GM21381 (cell line): ENCODE results near the gene MICAL1.
"Not testable (repeated sequence)": the region's sequence is repeated elsewhere in the genome, so short reads cannot be mapped to it uniquely, and the experiment has no call there.

Experiments
- ATAC-seq: cut with Tn5 transposase; IDR thresholded peaks from one replicate; pipeline ENCODE4 v1.9.1; 2021; ENCODE audit warnings: mild to moderate bottlenecking, moderate library complexity; ENCODE audit not compliant: unreplicated experiment

Gene MICAL1

GRCh38 chr6:109478222-109478805, 22.7 kb upstream of the MICAL1 start:
- ATAC-seq: no peak

DNA sequence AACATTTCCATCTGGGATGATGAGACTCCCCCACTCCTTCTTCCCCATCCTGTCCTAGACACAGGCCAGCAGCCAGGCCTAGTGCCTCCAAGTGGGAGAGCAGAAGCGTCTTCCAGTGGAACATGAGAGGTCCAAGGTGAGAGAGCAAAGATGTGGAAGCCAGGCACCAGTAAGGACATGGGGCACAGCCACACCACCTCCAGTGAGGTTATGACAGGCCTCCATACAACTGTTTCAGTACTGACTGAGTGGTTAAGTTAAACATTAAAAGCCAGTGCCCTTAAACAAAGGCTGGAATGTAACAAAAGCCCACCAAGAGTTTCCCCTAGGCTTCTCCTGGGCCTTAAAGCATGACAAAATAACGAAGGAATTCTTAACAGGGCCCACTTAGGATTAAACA, 22.2 kb upstream of the MICAL1 start:
- peak; percentile 66 for ATAC-seq

DNA sequence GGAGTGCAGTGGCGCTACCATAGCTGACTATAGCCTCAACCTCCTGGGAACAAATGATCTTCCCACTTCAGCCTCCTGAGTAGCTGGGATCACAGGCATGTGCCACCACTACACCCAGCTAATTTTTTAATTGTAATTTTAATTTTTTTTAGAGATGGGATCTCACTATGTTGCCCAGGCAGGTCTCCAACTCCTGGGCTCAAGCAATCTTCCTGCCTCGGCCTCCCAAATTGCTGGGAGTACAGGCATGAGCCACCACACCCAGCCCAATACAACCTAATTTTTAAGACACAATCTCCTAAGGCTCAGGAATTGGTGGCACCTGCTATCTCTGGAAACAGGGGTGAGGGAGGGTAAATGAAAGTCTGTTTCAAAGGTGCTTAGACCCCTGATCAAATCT, 21.6 kb upstream of the MICAL1 start:
- no peak for ATAC-seq

DNA sequence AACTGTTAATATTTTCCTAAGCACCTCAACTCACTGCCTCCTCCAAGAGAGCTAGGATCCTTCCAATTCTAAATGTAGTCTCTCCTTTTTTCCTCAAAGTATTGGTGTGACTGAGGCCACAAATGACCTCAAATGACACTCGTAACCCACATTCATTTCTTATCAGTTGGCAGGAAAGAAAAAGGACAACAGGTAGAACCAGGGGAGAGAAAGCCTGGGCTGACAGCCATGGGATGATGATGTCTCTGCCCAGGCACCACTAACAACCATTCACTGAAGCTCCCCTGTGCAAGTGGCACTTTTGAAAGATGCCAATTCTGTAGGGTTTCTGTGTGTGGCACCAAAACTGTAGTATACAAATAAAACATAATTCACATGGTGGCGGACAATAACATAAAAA, 20.1 kb upstream of the MICAL1 start:
- no peak for ATAC-seq

- ATAC-seq: no peak
These were observed 19.4 kb upstream of the MICAL1 start for GRCh38 chr6:109474995-109475394.

DNA sequence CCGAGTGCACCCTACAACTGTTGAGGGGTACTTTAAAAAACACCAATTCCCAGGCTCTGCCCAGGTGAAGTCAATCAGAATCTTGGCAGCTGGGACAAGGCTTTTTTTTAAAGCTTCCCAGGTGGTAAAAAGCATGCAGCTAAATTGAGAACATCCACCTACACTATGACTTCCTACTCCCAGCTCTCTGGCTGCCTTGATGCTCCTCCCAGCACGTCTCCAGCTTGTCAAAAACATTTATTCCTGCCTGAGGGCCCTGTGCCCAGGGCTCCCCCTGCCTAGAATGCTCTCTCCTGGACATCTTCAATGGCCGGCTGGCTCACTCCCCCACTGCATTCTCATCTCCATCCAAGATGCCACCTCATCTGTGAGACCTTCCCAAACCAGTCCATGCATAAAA, 17.5 kb upstream of the MICAL1 start:
- ATAC-seq: no peak

DNA sequence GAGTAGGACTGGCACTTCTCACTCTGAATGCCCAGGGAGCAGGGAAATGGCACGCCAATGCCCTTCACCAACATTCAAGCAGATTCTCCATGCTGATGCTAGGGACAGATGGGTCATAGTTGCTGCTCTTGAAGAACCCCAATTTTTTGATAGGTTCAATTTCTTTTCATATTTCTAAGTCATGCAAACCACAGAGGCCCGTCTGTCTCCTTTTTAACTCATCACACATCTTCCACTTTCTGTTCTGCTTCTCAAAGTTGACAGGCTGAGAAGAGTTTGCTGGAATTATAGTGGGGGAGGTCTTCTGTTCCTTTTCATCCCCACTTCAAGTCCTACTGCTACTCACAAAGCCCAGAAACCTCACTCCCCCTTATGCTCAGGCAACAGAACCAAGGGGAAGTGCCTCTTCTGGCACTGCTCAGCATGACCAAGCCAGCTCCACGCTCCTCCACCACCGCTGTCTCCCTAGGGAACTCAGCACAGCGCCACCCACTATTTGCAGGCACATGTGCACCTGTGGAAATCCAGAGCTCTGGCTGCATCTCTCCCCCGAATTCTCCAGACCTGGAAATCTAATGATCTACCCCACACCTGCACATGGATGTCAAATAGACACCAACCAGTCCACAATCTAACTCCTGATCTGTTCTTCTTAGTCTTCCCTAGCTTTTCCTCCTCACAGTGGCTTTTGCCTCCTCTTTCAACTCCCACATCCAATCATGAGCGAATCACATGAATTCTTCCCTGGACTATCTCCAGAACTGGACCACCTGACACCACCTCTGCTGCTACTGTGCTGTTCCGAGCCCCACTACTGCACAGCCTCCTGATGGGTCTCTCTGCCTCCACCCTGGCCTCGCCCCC, 16.8 kb upstream of the MICAL1 start:
- ATAC-seq: peak; percentile 51

DNA sequence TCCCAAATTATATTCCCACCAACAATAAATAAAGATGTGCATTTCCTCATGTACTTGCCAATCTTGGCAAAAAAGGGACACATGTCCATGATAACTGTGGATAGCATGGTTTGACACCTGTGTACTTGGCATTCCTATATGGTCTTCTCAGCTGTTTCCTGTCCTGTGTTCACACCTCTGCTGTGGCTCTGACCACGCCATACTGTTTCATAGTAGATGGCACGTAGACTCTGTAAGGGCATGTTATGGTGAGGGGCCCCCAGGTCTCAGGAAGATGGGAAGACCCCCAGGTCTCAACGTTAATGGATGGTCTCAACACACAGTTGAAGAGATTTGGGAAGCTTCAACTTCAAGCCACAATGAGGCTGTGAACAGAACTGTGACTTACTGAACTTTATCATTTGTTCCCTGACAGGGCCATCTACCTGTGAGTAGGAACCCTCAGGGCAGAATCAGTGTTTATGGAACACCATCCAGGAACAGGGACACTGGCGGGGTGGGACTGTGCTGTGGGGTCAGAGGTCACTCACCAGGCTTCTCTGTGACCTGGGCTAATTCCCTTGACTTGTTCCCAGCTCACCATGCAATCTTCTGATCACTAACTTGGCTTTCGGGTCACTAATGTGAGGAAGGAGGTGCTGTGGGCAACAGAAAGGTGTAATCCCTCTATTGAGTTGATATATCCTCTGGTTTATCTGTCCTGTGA, 15.7 kb upstream of the MICAL1 start:
- ATAC-seq: no peak

DNA sequence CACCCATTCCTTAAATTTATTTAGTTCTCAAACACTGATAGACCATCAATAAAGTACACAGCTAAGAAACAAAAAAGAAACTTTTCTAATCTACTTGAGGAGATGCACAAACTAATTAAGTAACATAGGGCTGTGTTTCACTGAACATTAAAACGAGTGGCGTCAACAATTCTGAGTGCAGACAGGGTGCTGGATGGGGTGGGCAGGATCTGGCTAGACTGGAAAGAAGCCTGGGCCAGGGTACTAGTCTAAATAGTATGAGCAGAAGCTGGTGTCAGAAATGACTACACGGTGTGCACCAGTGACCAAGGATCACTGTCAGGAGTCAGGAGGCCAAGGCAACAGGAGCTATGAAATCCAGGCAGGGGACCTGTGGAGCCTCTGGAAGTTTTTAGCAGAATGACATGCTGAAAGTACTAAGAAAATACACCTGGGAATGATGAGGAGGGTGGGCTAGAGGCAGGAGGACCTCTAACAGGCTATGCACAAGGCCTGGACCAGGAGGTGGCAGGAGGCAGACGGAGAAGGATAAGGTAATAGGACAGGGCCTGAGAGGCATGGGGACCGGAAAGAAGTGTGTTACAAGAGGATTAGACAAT, 14.1 kb upstream of the MICAL1 start:
- no peak for ATAC-seq

GRCh38 chr6:109467696-109468095, 12.1 kb upstream of the MICAL1 start:
- ATAC-seq: no peak

DNA sequence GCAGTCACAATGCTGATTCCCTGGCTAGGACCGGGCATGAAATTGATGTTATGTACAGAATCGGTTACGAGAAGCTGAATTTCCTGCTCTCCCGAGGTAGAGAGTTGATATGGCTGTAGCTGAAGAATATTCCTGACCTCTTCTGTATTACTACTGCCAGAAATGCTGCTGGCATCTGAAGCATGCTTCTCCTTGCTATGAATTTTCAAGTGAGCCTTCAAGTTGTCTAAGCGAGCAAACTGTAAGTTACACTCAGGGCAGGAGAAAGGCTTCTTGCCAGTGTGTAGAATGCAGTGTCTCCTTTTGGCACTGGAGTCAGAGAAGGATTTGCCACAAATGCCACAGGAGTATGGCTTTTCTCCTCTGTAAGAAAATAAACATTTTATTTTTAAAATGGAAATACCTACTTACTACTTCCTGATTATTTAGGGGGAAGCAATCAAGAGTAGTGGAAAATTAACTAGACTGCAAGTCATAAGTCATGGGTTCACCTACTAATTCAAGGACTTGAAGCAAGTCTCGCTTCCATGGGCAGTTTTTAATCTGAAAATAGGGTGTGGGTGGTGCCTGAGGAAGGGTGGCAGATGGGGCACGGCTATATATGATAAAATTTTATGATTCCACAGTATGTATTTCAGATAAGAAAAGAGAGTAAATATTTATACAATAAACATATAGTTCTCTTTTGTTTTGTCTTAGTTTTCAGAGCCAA, 10.8 kb upstream of the MICAL1 start:
- no peak for ATAC-seq

- no peak for ATAC-seq
These were observed 10.2 kb upstream of the MICAL1 start for GRCh38 chr6:109465772-109466171.

GRCh38 chr6:109461733-109462526, 6.4 kb upstream of the MICAL1 start:
- no peak for ATAC-seq

DNA sequence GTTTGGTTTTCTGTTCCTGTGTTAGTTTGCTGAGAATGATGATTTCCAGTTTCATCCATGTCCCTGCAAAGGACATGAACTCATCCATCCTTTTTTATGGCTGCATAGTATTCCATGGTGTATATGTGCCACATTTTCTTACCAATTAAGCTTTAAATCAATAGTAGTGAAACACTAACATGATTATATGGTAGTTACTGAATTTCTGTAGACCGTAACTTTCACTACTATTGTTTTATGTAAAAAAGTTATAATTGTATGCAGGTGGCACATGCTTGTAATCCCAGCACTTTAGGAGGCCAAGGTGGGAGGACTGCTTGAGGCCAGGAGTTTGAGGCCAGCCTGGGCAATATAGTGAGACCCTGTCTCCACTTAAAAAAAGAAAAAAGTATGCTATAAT, 5.6 kb upstream of the MICAL1 start:
- not testable (repeated sequence) for ATAC-seq

GRCh38 chr6:109460161-109460829, 4.7 kb upstream of the MICAL1 start:
- ATAC-seq: no peak

DNA sequence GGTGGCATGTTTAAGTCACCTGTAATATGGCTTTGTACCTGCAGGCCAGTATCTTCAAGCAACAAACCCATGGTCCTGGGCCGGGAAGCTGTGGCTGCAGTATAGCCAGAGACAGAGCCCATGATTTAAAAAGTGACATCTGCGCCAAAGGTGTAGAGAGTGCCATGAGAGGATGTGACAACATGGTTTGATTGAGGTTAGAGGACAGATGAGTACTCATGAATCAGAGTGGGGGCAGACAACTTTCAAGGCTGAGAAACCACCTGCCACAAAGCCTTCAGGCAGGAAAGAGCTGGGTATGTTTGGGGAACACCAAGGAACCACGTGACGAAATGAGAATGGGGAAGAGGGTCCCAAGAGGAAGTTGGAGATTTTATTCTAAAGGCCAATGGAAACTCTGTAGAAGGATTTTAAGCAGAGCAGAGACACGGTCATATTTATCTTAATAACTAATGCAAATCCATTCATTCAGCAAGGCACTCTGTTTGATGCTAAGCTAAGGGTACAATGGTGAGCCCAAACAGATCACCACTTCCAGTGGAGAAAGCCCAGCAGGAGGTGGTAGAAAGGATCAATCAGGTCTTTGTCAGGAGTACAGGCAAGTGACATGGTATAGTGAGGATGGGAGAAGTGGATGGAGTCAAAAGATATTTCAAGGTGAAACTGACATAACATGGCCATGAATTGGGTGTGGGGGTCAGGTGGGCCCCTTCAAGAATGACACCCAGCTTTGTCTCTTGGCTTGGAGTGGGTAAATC, 3.4 kb upstream of the MICAL1 start:
- peak; percentile 25 for ATAC-seq

DNA sequence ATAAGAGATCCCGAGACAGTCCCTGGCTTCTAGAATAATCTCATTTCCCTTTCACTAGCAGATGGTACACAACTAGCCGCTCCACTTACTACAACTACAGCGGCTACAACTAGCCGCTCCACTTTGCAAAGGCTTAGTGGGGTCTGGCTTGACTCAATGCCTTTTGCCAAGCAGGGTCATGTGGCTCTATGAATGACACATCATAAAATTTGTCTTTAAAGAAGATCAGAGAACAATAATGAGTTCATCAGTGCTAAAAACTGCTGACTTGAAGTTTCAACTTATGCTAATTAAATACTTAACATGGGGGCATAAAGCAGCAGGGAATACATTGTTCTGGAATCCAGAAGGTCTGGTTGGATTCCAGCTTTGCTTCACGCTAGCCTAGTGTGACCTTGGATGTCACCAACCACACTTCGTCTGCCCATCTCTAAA, 2.0 kb upstream of the MICAL1 start:
- ATAC-seq: no peak

DNA sequence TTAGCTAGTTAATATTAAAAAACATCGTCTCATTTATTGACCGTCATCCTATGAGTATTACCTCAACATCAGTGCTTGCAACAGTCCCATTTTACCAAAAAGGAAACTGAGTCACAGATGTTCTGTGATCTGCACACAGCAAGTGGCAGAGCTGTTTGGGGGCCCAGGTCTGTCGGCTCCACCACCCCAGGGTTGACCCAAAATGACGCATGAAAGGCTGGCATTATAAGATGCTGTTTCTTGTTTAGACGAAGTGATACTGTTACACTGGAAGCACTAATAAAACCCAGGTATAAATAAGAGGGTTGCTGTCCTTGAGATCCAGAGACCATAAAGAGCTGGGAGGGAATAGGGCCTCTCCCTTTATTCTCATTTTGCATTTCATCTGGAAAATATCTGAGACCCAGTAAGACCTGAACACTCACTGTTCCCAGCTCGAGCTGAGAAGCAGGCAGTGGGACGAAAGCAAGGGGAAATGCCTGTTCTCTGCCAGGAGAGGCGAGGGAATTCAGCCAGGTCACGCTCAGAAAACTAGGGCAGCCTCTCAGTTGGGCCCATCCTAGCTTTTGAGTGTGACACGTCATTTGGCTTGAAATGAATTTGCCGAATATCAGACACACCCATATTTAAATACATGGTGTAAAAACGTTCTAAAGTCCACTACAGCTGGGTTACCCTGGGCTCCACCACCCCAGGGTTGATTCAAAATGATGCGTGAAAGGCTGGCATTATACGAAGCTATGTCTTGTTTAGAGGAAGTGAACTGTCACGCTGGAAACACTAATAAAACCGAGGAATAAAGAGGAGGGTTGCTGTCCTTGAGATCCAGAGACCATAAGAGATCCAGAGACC, 1.4 kb upstream of the MICAL1 start:
- ATAC-seq: no peak
